GM12801 (cell line): ENCODE data around the gene ABCG8.
A peak's percentile ranks its signal among the peaks of the same experiment; 100 is the strongest.

Experiments used
- CTCF ChIP-seq: IDR thresholded peaks from one replicate; pipeline ENCODE4 v1.5.1; 2011; ENCODE audit warnings: control low read depth; ENCODE audit not compliant: insufficient read length; ENCODE audit errors: extremely low read depth

Gene ABCG8

GRCh38 chr2:43877782-43878464, 39.2 kb downstream of the ABCG8 start:
- TF ChIP-seq CTCF, result peak; percentile 76

- TF ChIP-seq CTCF, result no peak
These were observed 40.5 kb downstream of the ABCG8 start for GRCh38 chr2:43879261-43879660.

- TF ChIP-seq CTCF, result no peak
These were observed 41.7 kb downstream of the ABCG8 start for GRCh38 chr2:43880471-43880870.

GRCh38 chr2:43880952-43881351, 42.2 kb downstream of the ABCG8 start:
- TF ChIP-seq CTCF, result no peak

GRCh38 chr2:43882312-43882711, 43.5 kb downstream of the ABCG8 start:
- no peak for TF ChIP-seq CTCF

- no peak for TF ChIP-seq CTCF
These were observed 45.9 kb downstream of the ABCG8 start for GRCh38 chr2:43884689-43885088.

- TF ChIP-seq CTCF, result no peak
These were observed 46.4 kb downstream of the ABCG8 start for GRCh38 chr2:43885132-43885632.
